Measurements from ENCODE around the gene FGA. TPM values are rescaled to one million over a fixed set of nuclear protein-coding genes. Genes with fewer than 3 reads are reported as not detected.

FGA gene
- total and polyA plus RNA-seq, 12 donors = 0.01 to 0.37 TPM; not detected in 10

- H3K9me3 ChIP-seq = no peaks in the 10 kb centered on the region
- intact Hi-C loops (cut with DNase I) = no loop called here
- H3K27me3 ChIP-seq = peaks cover 0 to 6% (median 0%) of the 10 kb centered on the region in 7 donors
- no peak overlapping the region for H3K4me3 ChIP-seq
- 54 to 57% methylated on average over 3 of the region's 3 CpGs for whole genome bisulfite sequencing, 2 donors
- H3K27ac ChIP-seq = no peak overlapping the region
- H3K4me1 ChIP-seq = no peaks in the 10 kb centered on the region
- H3K36me3 ChIP-seq = no peaks in the 10 kb centered on the region
- TF ChIP-seq CTCF (IDR thresholded peaks at IDR 0.05) = no peak
- ATAC-seq (no peak), DNase-seq (no peak)
These were observed 21.5 kb downstream of the FGA start for GRCh38 chr4:154569028-154569427.

- TF ChIP-seq CTCF (IDR thresholded peaks at IDR 0.05) = no peak
- Histone ChIP-seq H3K4me3 (no peak overlapping the region), H3K4me1 (no peaks in the 10 kb centered on the region), H3K27me3 (peaks cover 0 to 3% (median 0%) of the 10 kb centered on the region in 7 donors), H3K36me3 (no peaks in the 10 kb centered on the region), H3K27ac (no peak overlapping the region), H3K9me3 (no peaks in the 10 kb centered on the region)
- intact Hi-C loops (cut with DNase I) = no loop called here
- WGBS, 2 donors = 72 to 76% methylated on average over 5 of the region's 5 CpGs
- DNase-seq (no peak), ATAC-seq (no peak)
These were observed 23.8 kb downstream of the FGA start for GRCh38 chr4:154566639-154567204.

GRCh38 chr4:154565704-154566103 is 24.8 kb downstream of the FGA start:
- peaks cover 0 to 3% (median 0%) of the 10 kb centered on the region in 7 donors for H3K27me3 ChIP-seq
- WGBS, 2 donors = 86 to 88% methylated on average over 6 of the region's 6 CpGs
- H3K4me1 ChIP-seq = no peaks in the 10 kb centered on the region
- DNase-seq (no peak), ATAC-seq (no peak)
- TF ChIP-seq CTCF (IDR thresholded peaks at IDR 0.05) = no peak
- H3K27ac ChIP-seq = no peak overlapping the region
- H3K9me3 ChIP-seq = no peaks in the 10 kb centered on the region
- intact Hi-C loops (cut with DNase I) = no loop called here
- no peaks in the 10 kb centered on the region for H3K36me3 ChIP-seq
- H3K4me3 ChIP-seq = no peak overlapping the region

GRCh38 chr4:154564311-154564710 is 26.2 kb downstream of the FGA start:
- no peak for DNase-seq
- intact Hi-C loops (cut with DNase I) = no loop called here
- Histone ChIP-seq H3K27ac (no peak overlapping the region), H3K36me3 (no peaks in the 10 kb centered on the region), H3K27me3 (peaks cover 0 to 3% (median 0%) of the 10 kb centered on the region in 7 donors), H3K4me3 (no peak overlapping the region), H3K9me3 (no peaks in the 10 kb centered on the region), H3K4me1 (no peaks in the 10 kb centered on the region)
- WGBS, 2 donors = 88 to 89% methylated on average over 1 of the region's 1 CpG
- no peak for TF ChIP-seq CTCF (IDR thresholded peaks at IDR 0.05)
- ATAC-seq = no peak

Measured in heart right ventricle (tissue), 16 donors.